ENCODE results near the gene CIAO1.
A peak's percentile ranks its signal among the peaks of the same experiment; 100 is the strongest.
"Not testable (repeated sequence)": the region's sequence is repeated elsewhere in the genome, so short reads cannot be mapped to it uniquely, and the experiment has no call there.

The CIAO1 gene

GRCh38 chr2:96276787-96277499 lies 10.9 kb downstream of the CIAO1 start:
- no peak for DNase-seq (ENCODE audit: low read depth)
- TF ChIP-seq CTCF (conservative IDR thresholded peaks at IDR 0.05; ENCODE audit: low read depth, low read length): no peak

GRCh38 chr2:96287273-96287856 lies 21.3 kb downstream of the CIAO1 start:
- DNase-seq (ENCODE audit: low read depth): no peak
- no peak for TF ChIP-seq CTCF (conservative IDR thresholded peaks at IDR 0.05; ENCODE audit: low read depth, low read length)
- no peak overlapping the region for H3K4me3 ChIP-seq (ENCODE audit: low read depth, low read length)

More at GRCh38 chr2:96276787-96277499, 10.9 kb downstream of the CIAO1 start:
- H3K4me3 ChIP-seq (ENCODE audit: low read depth, low read length): no peak overlapping the region

GRCh38 chr2:96291751-96292150 lies 25.7 kb downstream of the CIAO1 start:
- TF ChIP-seq CTCF (conservative IDR thresholded peaks at IDR 0.05; ENCODE audit: low read depth, low read length): no peak
- DNase-seq (ENCODE audit: low read depth): no peak

GRCh38 chr2:96294271-96294670 lies 28.2 kb downstream of the CIAO1 start:
- not testable (repeated sequence) for H3K4me3 ChIP-seq (ENCODE audit: low read depth, low read length); DNase-seq (ENCODE audit: low read depth)

More at GRCh38 chr2:96291751-96292150, 25.7 kb downstream of the CIAO1 start:
- no peak overlapping the region for H3K4me3 ChIP-seq (ENCODE audit: low read depth, low read length)

- no peak for DNase-seq (ENCODE audit: low read depth)
- TF ChIP-seq CTCF (conservative IDR thresholded peaks at IDR 0.05; ENCODE audit: low read depth, low read length): no peak
- H3K4me3 ChIP-seq (ENCODE audit: low read depth, low read length): no peak overlapping the region
Measured at GRCh38 chr2:96296925-96297324, 30.9 kb downstream of the CIAO1 start.

GRCh38 chr2:96301865-96302264 lies 35.8 kb downstream of the CIAO1 start:
- TF ChIP-seq CTCF (conservative IDR thresholded peaks at IDR 0.05; ENCODE audit: low read depth, low read length): no peak
- H3K4me3 ChIP-seq (ENCODE audit: low read depth, low read length): no peak overlapping the region
- no peak for DNase-seq (ENCODE audit: low read depth)

- no peak for TF ChIP-seq CTCF (conservative IDR thresholded peaks at IDR 0.05; ENCODE audit: low read depth, low read length)
Measured at GRCh38 chr2:96304606-96305005, 38.6 kb downstream of the CIAO1 start.

More at GRCh38 chr2:96304606-96305005, 38.6 kb downstream of the CIAO1 start:
- peak overlapping the region; percentile 98 for H3K4me3 ChIP-seq (ENCODE audit: low read depth, low read length)
- DNase-seq (ENCODE audit: low read depth): no peak
